ENCODE results near the gene RPS6KA5. TPM values are rescaled to one million over a fixed set of nuclear protein-coding genes. Genes with fewer than 3 reads are reported as not detected.
"Not testable (repeated sequence)": the region's sequence is repeated elsewhere in the genome, so short reads cannot be mapped to it uniquely, and the experiment has no call there.

The RPS6KA5 gene
- total RNA-seq, 1 donor from 2014 or later = 1.0 TPM

DNA sequence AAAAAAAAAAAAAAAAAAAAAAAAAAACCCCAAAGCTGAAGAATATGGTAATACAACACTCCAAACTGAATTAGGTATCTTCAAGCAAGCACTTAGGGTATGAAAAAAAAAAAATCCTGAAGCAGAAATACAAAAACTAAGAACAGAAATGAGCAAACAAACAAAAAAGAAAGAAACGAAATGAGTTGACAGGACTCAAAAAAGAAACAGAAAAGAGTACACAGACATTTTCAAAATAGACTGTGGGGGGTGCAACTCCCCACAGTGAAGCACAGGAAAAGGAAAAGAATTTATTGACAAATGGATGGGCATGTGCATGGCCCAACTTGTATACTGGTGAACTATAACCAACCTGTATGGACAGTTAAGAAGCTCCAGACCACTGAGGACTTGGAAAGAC lies 24.6 kb downstream of the RPS6KA5 start:
- Histone ChIP-seq H2AFZ (ENCODE audit: low read depth, low read length) (no peak overlapping the region), H3K27me3 (ENCODE audit: insufficient read depth, low read length) (no peaks in the 10 kb centered on the region), H3K9ac (ENCODE audit: low read length) (no peak overlapping the region), H3K4me2 (ENCODE audit: low read length) (no peak overlapping the region), H3K4me1 (ENCODE audit: insufficient read depth, low read length) (no peaks in the 10 kb centered on the region), H3K36me3 (ENCODE audit: insufficient read depth, low read length) (no peaks in the 10 kb centered on the region), H3K4me3 (ENCODE audit: insufficient read depth, low read depth, low read length) (no peak overlapping the region), H4K20me1 (ENCODE audit: insufficient read depth, low read length) (no peaks in the 10 kb centered on the region), H3K27ac (ENCODE audit: low read depth, low read length) (no peak overlapping the region), H3K79me2 (ENCODE audit: insufficient read depth, low read length) (no peaks in the 10 kb centered on the region), H3K9me3 (ENCODE audit: insufficient read depth, low read depth, low read length) (no peaks in the 10 kb centered on the region)
- peaks cover 4% of the 10 kb centered on the region for H3K27me3 Mint-ChIP-seq (ENCODE audit: low read depth, unreplicated experiment)
- DNase-seq (ENCODE audit: low read depth) (no peak), FAIRE-seq (no peak)
- no peak for TF ChIP-seq EZH2 (IDR thresholded peaks at IDR 0.05; ENCODE audit: insufficient read depth, low read length)
- TF ChIP-seq, protein P1, sequence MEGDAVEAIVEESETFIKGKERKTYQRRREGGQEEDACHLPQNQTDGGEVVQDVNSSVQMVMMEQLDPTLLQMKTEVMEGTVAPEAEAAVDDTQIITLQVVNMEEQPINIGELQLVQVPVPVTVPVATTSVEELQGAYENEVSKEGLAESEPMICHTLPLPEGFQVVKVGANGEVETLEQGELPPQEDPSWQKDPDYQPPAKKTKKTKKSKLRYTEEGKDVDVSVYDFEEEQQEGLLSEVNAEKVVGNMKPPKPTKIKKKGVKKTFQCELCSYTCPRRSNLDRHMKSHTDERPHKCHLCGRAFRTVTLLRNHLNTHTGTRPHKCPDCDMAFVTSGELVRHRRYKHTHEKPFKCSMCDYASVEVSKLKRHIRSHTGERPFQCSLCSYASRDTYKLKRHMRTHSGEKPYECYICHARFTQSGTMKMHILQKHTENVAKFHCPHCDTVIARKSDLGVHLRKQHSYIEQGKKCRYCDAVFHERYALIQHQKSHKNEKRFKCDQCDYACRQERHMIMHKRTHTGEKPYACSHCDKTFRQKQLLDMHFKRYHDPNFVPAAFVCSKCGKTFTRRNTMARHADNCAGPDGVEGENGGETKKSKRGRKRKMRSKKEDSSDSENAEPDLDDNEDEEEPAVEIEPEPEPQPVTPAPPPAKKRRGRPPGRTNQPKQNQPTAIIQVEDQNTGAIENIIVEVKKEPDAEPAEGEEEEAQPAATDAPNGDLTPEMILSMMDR (IDR thresholded peaks at IDR 0.05; ENCODE audit: insufficient read depth, low read depth, low read length) = no peak
- H3K4me3 Mint-ChIP-seq (ENCODE audit: unreplicated experiment) = no peak overlapping the region
- H3K9me3 Mint-ChIP-seq (ENCODE audit: unreplicated experiment) = no peaks in the 10 kb centered on the region
- H3K27ac Mint-ChIP-seq (ENCODE audit: unreplicated experiment) = no peak overlapping the region
- H3K36me3 Mint-ChIP-seq (ENCODE audit: low read depth, unreplicated experiment) = no peaks in the 10 kb centered on the region
- H3K4me1 Mint-ChIP-seq (ENCODE audit: low read depth, unreplicated experiment) = no peaks in the 10 kb centered on the region

DNA sequence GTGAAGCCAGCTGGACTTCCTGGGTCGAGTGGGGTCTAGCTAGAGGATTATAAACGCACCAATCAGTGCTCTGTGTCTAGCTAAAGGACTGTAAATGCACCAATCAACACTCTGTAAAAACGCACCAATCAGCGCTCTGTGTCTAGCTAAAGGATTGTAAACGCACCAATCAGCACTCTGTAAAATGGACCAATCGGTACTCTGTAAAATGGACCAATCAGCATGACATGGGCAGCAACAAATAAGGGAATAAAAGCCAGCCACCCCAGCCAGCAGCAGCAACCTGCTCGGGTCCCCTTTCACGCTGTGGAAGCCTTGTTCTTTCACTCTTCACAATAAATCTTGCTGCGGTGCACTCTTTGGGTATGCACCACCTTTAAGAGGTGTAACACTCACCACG lies 26.1 kb downstream of the RPS6KA5 start:
- H3K4me3 Mint-ChIP-seq (ENCODE audit: unreplicated experiment); H3K4me2 ChIP-seq (ENCODE audit: low read length); H3K9me3 Mint-ChIP-seq (ENCODE audit: unreplicated experiment); H4K20me1 ChIP-seq (ENCODE audit: insufficient read depth, low read length); H3K9me3 ChIP-seq (ENCODE audit: insufficient read depth, low read depth, low read length); H3K79me2 ChIP-seq (ENCODE audit: insufficient read depth, low read length); H2AFZ ChIP-seq (ENCODE audit: low read depth, low read length); FAIRE-seq; H3K27ac Mint-ChIP-seq (ENCODE audit: unreplicated experiment); H3K27me3 ChIP-seq (ENCODE audit: insufficient read depth, low read length); DNase-seq (ENCODE audit: low read depth); H3K36me3 Mint-ChIP-seq (ENCODE audit: low read depth, unreplicated experiment); H3K27ac ChIP-seq (ENCODE audit: low read depth, low read length); H3K4me3 ChIP-seq (ENCODE audit: insufficient read depth, low read depth, low read length); H3K4me1 ChIP-seq (ENCODE audit: insufficient read depth, low read length); H3K36me3 ChIP-seq (ENCODE audit: insufficient read depth, low read length); H3K4me1 Mint-ChIP-seq (ENCODE audit: low read depth, unreplicated experiment); H3K9ac ChIP-seq (ENCODE audit: low read length); H3K27me3 Mint-ChIP-seq (ENCODE audit: low read depth, unreplicated experiment): not testable (repeated sequence)

DNA sequence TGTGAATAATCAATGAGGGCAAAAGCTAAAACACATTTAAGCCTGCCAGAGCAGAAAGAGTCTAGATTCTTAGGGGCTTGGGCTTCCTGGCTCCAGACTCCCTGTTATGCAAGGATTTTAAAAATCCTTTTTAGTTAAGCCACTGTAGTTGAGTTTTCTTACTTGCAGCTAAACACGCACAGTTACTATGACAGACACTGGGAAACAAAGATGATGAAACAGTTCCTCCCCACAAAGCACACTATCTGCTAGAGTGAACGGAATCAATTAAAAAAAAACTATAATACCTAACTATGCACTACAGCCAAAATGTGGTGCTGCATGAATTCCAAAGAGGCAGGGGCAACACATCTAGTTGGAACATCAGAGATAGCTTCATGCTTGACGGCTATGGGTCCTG lies 28.2 kb downstream of the RPS6KA5 start:
- no peak for DNase-seq (ENCODE audit: low read depth)
- H3K27me3 Mint-ChIP-seq (ENCODE audit: low read depth, unreplicated experiment) = peaks cover 4% of the 10 kb centered on the region
- H4K20me1 ChIP-seq (ENCODE audit: insufficient read depth, low read length) = no peaks in the 10 kb centered on the region
- no peak overlapping the region for H3K9ac ChIP-seq (ENCODE audit: low read length)
- H3K9me3 ChIP-seq (ENCODE audit: insufficient read depth, low read depth, low read length) = no peaks in the 10 kb centered on the region
- H3K79me2 ChIP-seq (ENCODE audit: insufficient read depth, low read length) = no peaks in the 10 kb centered on the region
- no peak overlapping the region for H3K27ac Mint-ChIP-seq (ENCODE audit: unreplicated experiment)
- H3K27me3 ChIP-seq (ENCODE audit: insufficient read depth, low read length) = no peaks in the 10 kb centered on the region
- FAIRE-seq = no peak
- TF ChIP-seq EZH2 (IDR thresholded peaks at IDR 0.05; ENCODE audit: insufficient read depth, low read length) = no peak
- TF ChIP-seq, protein P1 (IDR thresholded peaks at IDR 0.05; ENCODE audit: insufficient read depth, low read depth, low read length) = no peak
- H3K9me3 Mint-ChIP-seq (ENCODE audit: unreplicated experiment) = no peaks in the 10 kb centered on the region
- no peak overlapping the region for H3K4me3 ChIP-seq (ENCODE audit: insufficient read depth, low read depth, low read length)
- no peaks in the 10 kb centered on the region for H3K36me3 ChIP-seq (ENCODE audit: insufficient read depth, low read length)
- H3K4me1 ChIP-seq (ENCODE audit: insufficient read depth, low read length) = no peaks in the 10 kb centered on the region
- peaks cover 7% of the 10 kb centered on the region for H3K4me1 Mint-ChIP-seq (ENCODE audit: low read depth, unreplicated experiment)
- no peak overlapping the region for H3K4me3 Mint-ChIP-seq (ENCODE audit: unreplicated experiment)
- no peak overlapping the region for H3K4me2 ChIP-seq (ENCODE audit: low read length)
- H3K27ac ChIP-seq (ENCODE audit: low read depth, low read length) = no peak overlapping the region
- no peaks in the 10 kb centered on the region for H3K36me3 Mint-ChIP-seq (ENCODE audit: low read depth, unreplicated experiment)
- H2AFZ ChIP-seq (ENCODE audit: low read depth, low read length) = no peak overlapping the region

Measured in astrocyte (in vitro differentiated cells and primary cell).